ENCODE data around the gene GTF2A2. TPM values are rescaled to one million over a fixed set of nuclear protein-coding genes. Genes with fewer than 3 reads are reported as not detected.
"Not testable (repeated sequence)": the region's sequence is repeated elsewhere in the genome, so short reads cannot be mapped to it uniquely, and the experiment has no call there.

The GTF2A2 gene
- polyA plus RNA-seq, 4 donors: 157 to 173 (median 162) TPM

GRCh38 chr15:59676565-59676964 lies 19.2 kb upstream of the GTF2A2 start:
- no peak for DNase-seq (ENCODE audit: low read depth in 4 of 4, low spot score in 3 of 4)

- no peak for DNase-seq (ENCODE audit: low read depth in 4 of 4, low spot score in 3 of 4)
Observed at GRCh38 chr15:59674361-59674877, 17.1 kb upstream of the GTF2A2 start.

GRCh38 chr15:59668556-59668955 lies 11.2 kb upstream of the GTF2A2 start:
- no peak for DNase-seq (ENCODE audit: low read depth in 4 of 4, low spot score in 3 of 4)

GRCh38 chr15:59662260-59662659 lies 4.9 kb upstream of the GTF2A2 start:
- DNase-seq (ENCODE audit: low read depth in 4 of 4, low spot score in 3 of 4): no peak

- no peak for DNase-seq (ENCODE audit: low read depth in 4 of 4, low spot score in 3 of 4)
Observed at GRCh38 chr15:59659366-59659765, 2.1 kb upstream of the GTF2A2 start.

GRCh38 chr15:59657635-59658125 lies 365 bp upstream of the GTF2A2 start:
- DNase-seq (ENCODE audit: low read depth in 4 of 4, low spot score in 3 of 4): no peak

GRCh38 chr15:59654046-59654445 lies 3.3 kb downstream of the GTF2A2 start:
- no peak for DNase-seq (ENCODE audit: low read depth in 4 of 4, low spot score in 3 of 4)

- DNase-seq (ENCODE audit: low read depth in 4 of 4, low spot score in 3 of 4): no peak
Observed at GRCh38 chr15:59649603-59650002, 7.7 kb downstream of the GTF2A2 start.

- no peak for DNase-seq (ENCODE audit: low read depth in 4 of 4, low spot score in 3 of 4)
Observed at GRCh38 chr15:59647085-59647484, 10.2 kb downstream of the GTF2A2 start.

GRCh38 chr15:59646277-59646676 lies 11.0 kb downstream of the GTF2A2 start:
- DNase-seq (ENCODE audit: low read depth in 4 of 4, low spot score in 3 of 4): no peak

- DNase-seq (ENCODE audit: low read depth in 4 of 4, low spot score in 3 of 4): not testable (repeated sequence)
Observed at GRCh38 chr15:59645812-59646211, 11.5 kb downstream of the GTF2A2 start.

- no peak for DNase-seq (ENCODE audit: low read depth in 4 of 4, low spot score in 3 of 4)
Observed at GRCh38 chr15:59644756-59645155, 12.6 kb downstream of the GTF2A2 start.

- DNase-seq (ENCODE audit: low read depth in 4 of 4, low spot score in 3 of 4): no peak
Observed at GRCh38 chr15:59642351-59642750, 15.0 kb downstream of the GTF2A2 start.

GRCh38 chr15:59637507-59637906 lies 19.8 kb downstream of the GTF2A2 start:
- not testable (repeated sequence) for DNase-seq (ENCODE audit: low read depth in 4 of 4, low spot score in 3 of 4)

- DNase-seq (ENCODE audit: low read depth in 4 of 4, low spot score in 3 of 4): no peak
Observed at GRCh38 chr15:59636184-59636583, 21.1 kb downstream of the GTF2A2 start.

- no peak for DNase-seq (ENCODE audit: low read depth in 4 of 4, low spot score in 3 of 4)
Observed at GRCh38 chr15:59632714-59633113, 24.6 kb downstream of the GTF2A2 start.

- DNase-seq (ENCODE audit: low read depth in 4 of 4, low spot score in 3 of 4): no peak
Observed at GRCh38 chr15:59622289-59622688, 35.0 kb downstream of the GTF2A2 start.

- DNase-seq (ENCODE audit: low read depth in 4 of 4, low spot score in 3 of 4): no peak
Observed at GRCh38 chr15:59618406-59618805, 38.9 kb downstream of the GTF2A2 start.

GRCh38 chr15:59616379-59616778 lies 40.9 kb downstream of the GTF2A2 start:
- peak in 2 of 4 donors; percentile 23 to 26 for DNase-seq (ENCODE audit: low read depth in 4 of 4, low spot score in 3 of 4)

GRCh38 chr15:59615661-59616060 lies 41.7 kb downstream of the GTF2A2 start:
- DNase-seq (ENCODE audit: low read depth in 4 of 4, low spot score in 3 of 4): no peak

- no peak for DNase-seq (ENCODE audit: low read depth in 4 of 4, low spot score in 3 of 4)
Observed at GRCh38 chr15:59614153-59614552, 43.2 kb downstream of the GTF2A2 start.

GRCh38 chr15:59611276-59612260 lies 45.7 kb downstream of the GTF2A2 start, which contains the start of gene GCNT3:
Gene GCNT3, plus strand, starts transcription at chr15:59611783. Its CDS starts 6,456 bp downstream, at chr15:59618239.
- peak in 2 of 4 donors; percentile 37 to 39 for DNase-seq (ENCODE audit: low read depth in 4 of 4, low spot score in 3 of 4)
